Esophagus (tissue), 2 donors: ENCODE measurements around the gene PRCD. TPM values are rescaled to one million over a fixed set of nuclear protein-coding genes. Genes with fewer than 3 reads are reported as not detected.

ENCODE experiments used
- H3K27ac ChIP-seq, 2 donors: one replicate each; pipeline ENCODE4 v1.5.1; 2013; ENCODE audit warnings: low read depth in 2 of 2, mild to moderate bottlenecking in 2 of 2, inconsistent platforms in 1 of 2, low read length in 1 of 2, moderate library complexity in 1 of 2
- H3K27me3 ChIP-seq, 2 donors: one replicate each; pipeline ENCODE4 v1.6.1; 2013; ENCODE audit warnings: low read length in 2 of 2, control low read depth in 1 of 2, mild to moderate bottlenecking in 1 of 2; ENCODE audit not compliant: insufficient read depth in 2 of 2, control insufficient read depth in 1 of 2
- H3K36me3 ChIP-seq, 2 donors: one replicate each; pipeline ENCODE4 v1.6.1; 2013; ENCODE audit warnings: low read length in 1 of 2; ENCODE audit not compliant: control insufficient read depth in 2 of 2, insufficient read depth in 2 of 2
- H3K4me1 ChIP-seq, 2 donors: one replicate each; pipeline ENCODE4 v1.6.1; 2013; ENCODE audit warnings: low read length in 1 of 2; ENCODE audit not compliant: control insufficient read depth in 2 of 2, insufficient read depth in 2 of 2
- H3K4me3 ChIP-seq, 2 donors: one replicate each; pipeline ENCODE4 v1.5.1; 2013; ENCODE audit warnings: low read length in 2 of 2, mild to moderate bottlenecking in 2 of 2, low read depth in 1 of 2, moderate library complexity in 1 of 2
- H3K9me3 ChIP-seq, 2 donors: one replicate each; pipeline ENCODE4 v1.6.1; 2013; ENCODE audit warnings: mild to moderate bottlenecking in 2 of 2, low read depth in 1 of 2, low read length in 1 of 2, moderate library complexity in 1 of 2; ENCODE audit not compliant: control insufficient read depth in 2 of 2, insufficient read depth in 1 of 2
- WGBS, 2 donors: extraction: QIAGEN DNeasy Blood & Tissue Kit; methylation state at CpG; one replicate each; pipeline ENCODE4 v1.1.7; 2013; 5-methylcytosine and 5-hydroxymethylcytosine counted together
- polyA plus RNA-seq, 2 donors: library from polyadenylated mRNA; stranded (reverse); fragments of 200-250 nt; gene quantifications; one replicate each; pipeline ENCODE4 v1.2.3, GENCODE V29; 2013
- donor health status: healthy with polysubstance abuse.
- donor health status: Bipolar disorder and iron deficiency.

The PRCD gene
- polyA plus RNA-seq, 2 donors, result 1.2 to 3.0 TPM

- Histone ChIP-seq H3K9me3 (no peaks in the 10 kb centered on the region), H3K27ac (peak within 1 kb of the TSS; percentile 90 to 92), H3K36me3 (no peaks in the 10 kb centered on the region), H3K27me3 (no peaks in the 10 kb centered on the region), H3K4me3 (peak within 1 kb of the TSS; percentile 65 to 75), H3K4me1 (peaks cover 2 to 15% of the 10 kb centered on the region in 2 donors)
- WGBS, 2 donors, result 1% methylated on average over 65 to 83 of the region's 84 CpGs
Measured at GRCh38 chr17:76585649-76586593, 46.1 kb downstream of the PRCD start, which contains the start of gene ST6GALNAC2. Gene ST6GALNAC2, minus strand, starts transcription at chr17:76585860. Its CDS starts 52 bp downstream, at chr17:76585808.

- no peaks in the 10 kb centered on the region for H3K27me3 ChIP-seq
- H3K4me3 ChIP-seq, result no peak overlapping the region
Measured at GRCh38 chr17:76586741-76587487, 47.1 kb downstream of the PRCD start.

GRCh38 chr17:76588182-76588581, 48.3 kb downstream of the PRCD start:
- Histone ChIP-seq H3K4me1 (peaks cover 2 to 11% of the 10 kb centered on the region in 2 donors), H3K4me3 (no peak overlapping the region), H3K27ac (no peak overlapping the region), H3K36me3 (no peaks in the 10 kb centered on the region), H3K27me3 (no peaks in the 10 kb centered on the region), H3K9me3 (no peaks in the 10 kb centered on the region)

More at GRCh38 chr17:76586741-76587487, 47.1 kb downstream of the PRCD start:
- H3K4me1 ChIP-seq, result peaks cover 2 to 13% of the 10 kb centered on the region in 2 donors
- WGBS, 2 donors, result 23 to 28% methylated on average over 17 of the region's 17 CpGs
- no peaks in the 10 kb centered on the region for H3K9me3 ChIP-seq
- peak overlapping the region; percentile 5 to 84 for H3K27ac ChIP-seq
- no peaks in the 10 kb centered on the region for H3K36me3 ChIP-seq

DNA sequence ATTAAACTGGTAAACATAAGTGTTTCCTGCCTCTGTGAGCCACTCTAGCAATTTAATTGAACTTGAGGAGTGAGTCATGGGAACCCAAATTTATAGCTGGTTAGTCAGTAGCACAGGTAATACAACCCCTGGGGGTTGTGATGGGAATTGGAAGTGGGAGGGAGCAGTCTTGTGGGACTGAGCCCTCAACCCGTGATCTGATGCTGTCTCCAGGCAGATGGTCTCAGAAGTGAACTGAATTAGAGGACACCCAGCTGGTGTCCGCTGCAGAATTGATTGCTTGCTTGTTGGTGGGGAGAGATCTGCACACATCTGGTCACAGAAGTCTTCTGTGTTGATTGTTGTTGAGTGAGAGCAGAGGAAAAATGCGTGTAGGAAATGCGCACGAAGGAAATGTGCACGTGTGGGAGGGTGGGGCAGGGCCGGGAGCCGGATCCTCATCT, 53.6 kb downstream of the PRCD start:
- Histone ChIP-seq H3K27me3 (no peaks in the 10 kb centered on the region), H3K36me3 (no peaks in the 10 kb centered on the region), H3K4me3 (no peak overlapping the region), H3K4me1 (peaks cover 3 to 6% of the 10 kb centered on the region in 2 donors), H3K27ac (no peak overlapping the region), H3K9me3 (no peaks in the 10 kb centered on the region)
- WGBS, 2 donors, result 59 to 81% methylated on average over 8 of the region's 8 CpGs

- peaks cover 3 to 6% of the 10 kb centered on the region in 2 donors for H3K4me1 ChIP-seq
- no peaks in the 10 kb centered on the region for H3K9me3 ChIP-seq
- no peaks in the 10 kb centered on the region for H3K27me3 ChIP-seq
- no peak overlapping the region for H3K27ac ChIP-seq
- no peaks in the 10 kb centered on the region for H3K36me3 ChIP-seq
- H3K4me3 ChIP-seq, result no peak overlapping the region
- 66 to 81% methylated on average over 4 of the region's 4 CpGs for WGBS, 2 donors
Measured at GRCh38 chr17:76593959-76594358, 54.1 kb downstream of the PRCD start.

DNA sequence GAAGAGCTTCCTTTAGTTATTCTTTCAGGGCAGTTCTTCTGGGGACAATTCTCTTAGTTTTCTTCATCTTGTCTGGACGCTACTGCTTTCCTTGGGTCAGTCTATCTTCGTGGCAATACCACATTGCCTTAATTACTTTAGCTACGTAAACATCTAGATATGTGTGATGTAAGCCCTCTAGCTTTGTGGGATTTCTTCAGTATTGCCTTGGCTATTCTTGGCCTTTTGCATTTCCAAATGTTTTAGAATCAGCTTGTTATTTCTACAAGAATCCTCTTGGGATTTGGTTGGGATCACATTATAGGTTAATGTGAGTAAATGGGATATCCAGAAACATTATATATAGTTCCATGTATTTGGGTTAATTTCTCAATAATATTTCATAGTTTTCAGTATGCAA, 54.8 kb downstream of the PRCD start:
- 78 to 82% methylated on average over 3 of the region's 3 CpGs for WGBS, 2 donors
- Histone ChIP-seq H3K9me3 (no peaks in the 10 kb centered on the region), H3K36me3 (no peaks in the 10 kb centered on the region), H3K27ac (no peak overlapping the region), H3K4me3 (no peak overlapping the region), H3K27me3 (no peaks in the 10 kb centered on the region), H3K4me1 (peaks cover 3 to 6% of the 10 kb centered on the region in 2 donors)

Other genes with a start within 250 kb of the PRCD start
- 1 to 10 TPM; 2.1 to 5.6 TPM for gene QRICH2, start 231.8 kb upstream of the PRCD start, polyA plus RNA-seq
- gene PRPSAP1, start 186.1 kb upstream of the PRCD start, polyA plus RNA-seq, result 10 to 100 TPM; 34.8 to 43.1 TPM
- gene SPHK1, start 155.4 kb upstream of the PRCD start, polyA plus RNA-seq, result 10 to 100 TPM; 20.5 to 23.0 TPM
- gene UBE2O, start 86.9 kb upstream of the PRCD start, polyA plus RNA-seq, result 1 to 10 TPM; 8.1 to 9.2 TPM
- gene AANAT, start 72.4 kb upstream of the PRCD start, polyA plus RNA-seq, result not detected
- 10 to 100 TPM; 19.4 to 27.3 TPM for gene RHBDF2, start 38.6 kb upstream of the PRCD start, polyA plus RNA-seq
- gene CYGB, start 2.3 kb upstream of the PRCD start, polyA plus RNA-seq, result 1 to 10 TPM; 3.1 to 3.7 TPM
- 10 to 100 TPM; 17.5 to 20.2 TPM for gene ST6GALNAC2, start 45.8 kb downstream of the PRCD start, polyA plus RNA-seq
- 10 to 100 TPM; 20.1 to 40.1 TPM for gene ST6GALNAC1, start 103.7 kb downstream of the PRCD start, polyA plus RNA-seq
- gene MXRA7, start 170.9 kb downstream of the PRCD start, polyA plus RNA-seq, result 10 to 100 TPM; 10.0 to 54.0 TPM
- gene JMJD6, start 186.6 kb downstream of the PRCD start, polyA plus RNA-seq, result 10 to 100 TPM; 18.3 to 21.9 TPM
- 10 to 100 TPM; 22.9 to 24.0 TPM for gene METTL23, start 186.8 kb downstream of the PRCD start, polyA plus RNA-seq
- 100 to 1,000 TPM; 152 to 242 TPM for gene SRSF2, start 197.3 kb downstream of the PRCD start, polyA plus RNA-seq
- 10 to 100 TPM; 11.3 to 15.4 TPM for gene MFSD11, start 198.1 kb downstream of the PRCD start, polyA plus RNA-seq